Muscle of arm (tissue), 12 donors: ENCODE measurements around the gene ZNF587B. TPM values are rescaled to one million over a fixed set of nuclear protein-coding genes. Genes with fewer than 3 reads are reported as not detected.
"Not testable (repeated sequence)": the region's sequence is repeated elsewhere in the genome, so short reads cannot be mapped to it uniquely, and the experiment has no call there.

Experiments used
- DNase-seq: peaks from one replicate; pipeline ENCODE4 v3.0.0-alpha.2; 2013
- polyA plus RNA-seq, 12 donors: library from polyadenylated mRNA; unstranded; fragments of 120-200 nt; gene quantifications; one replicate each; pipeline ENCODE4 v1.2.1, GENCODE V29; 2013; ENCODE audit not compliant: insufficient read length in 12 of 12

The ZNF587B gene
- polyA plus RNA-seq, 12 donors: 3.5 to 11.1 (median 6.0) TPM; not detected in 2

- DNase-seq: no peak
These were observed 37.9 kb downstream of the ZNF587B start for GRCh38 chr19:57867868-57868492.

DNA sequence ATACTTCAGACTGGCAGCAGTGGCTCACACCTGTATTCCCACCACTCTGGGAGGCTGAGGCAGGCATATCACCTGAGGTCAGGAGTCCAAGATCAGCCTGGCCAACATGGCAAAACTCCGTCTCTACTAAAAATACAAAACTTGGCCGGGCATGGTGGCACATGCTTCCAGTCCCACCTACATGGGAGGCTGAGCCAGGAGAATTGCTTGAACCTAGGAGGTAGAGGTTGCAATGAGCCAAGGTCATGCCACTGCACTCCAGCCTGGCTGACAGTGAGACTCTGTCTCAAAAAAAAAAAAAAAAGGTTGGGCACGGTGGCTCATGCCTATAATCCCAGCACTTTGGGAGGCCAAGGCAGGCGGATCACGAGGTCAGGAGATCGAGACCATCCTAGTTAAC is 39.6 kb downstream of the ZNF587B start:
- DNase-seq: not testable (repeated sequence)

DNA sequence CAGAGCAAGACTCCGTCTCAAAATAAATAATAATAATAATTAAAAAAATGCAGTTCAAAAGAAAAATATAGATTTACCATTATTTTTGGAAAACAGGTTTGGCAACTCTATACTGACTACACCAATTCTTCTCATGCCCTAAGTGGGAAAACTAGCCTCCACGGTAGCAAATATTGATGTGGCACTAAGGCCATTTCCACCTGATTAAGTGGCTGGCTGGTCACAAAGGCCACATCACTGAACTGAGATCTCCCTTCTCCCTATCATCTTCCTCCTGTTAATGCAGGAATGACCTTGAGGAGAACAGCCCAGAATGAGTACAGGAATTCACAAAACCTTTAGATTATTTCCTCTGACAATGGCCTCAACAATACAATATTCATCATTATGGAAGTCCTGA is 40.1 kb downstream of the ZNF587B start:
- DNase-seq: no peak

DNA sequence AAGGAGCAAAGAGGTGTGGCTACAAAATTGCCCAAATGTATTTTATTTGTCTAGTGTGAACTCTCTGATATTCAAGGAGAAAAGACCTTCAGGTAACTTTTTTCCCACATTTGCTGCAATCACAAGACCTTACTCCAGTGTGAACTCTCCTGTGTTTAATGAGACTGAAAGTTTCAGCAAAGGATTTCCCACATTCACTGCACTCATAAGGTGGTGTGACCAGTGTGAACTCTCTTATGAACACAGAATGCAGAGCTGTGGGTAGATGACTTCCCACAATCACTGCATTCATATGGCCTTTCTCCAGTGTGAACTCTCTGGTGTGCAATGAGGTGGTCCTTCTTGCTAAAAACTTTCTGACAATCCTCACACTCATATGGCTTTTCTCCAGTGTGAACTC is 42.4 kb downstream of the ZNF587B start:
- no peak for DNase-seq

DNA sequence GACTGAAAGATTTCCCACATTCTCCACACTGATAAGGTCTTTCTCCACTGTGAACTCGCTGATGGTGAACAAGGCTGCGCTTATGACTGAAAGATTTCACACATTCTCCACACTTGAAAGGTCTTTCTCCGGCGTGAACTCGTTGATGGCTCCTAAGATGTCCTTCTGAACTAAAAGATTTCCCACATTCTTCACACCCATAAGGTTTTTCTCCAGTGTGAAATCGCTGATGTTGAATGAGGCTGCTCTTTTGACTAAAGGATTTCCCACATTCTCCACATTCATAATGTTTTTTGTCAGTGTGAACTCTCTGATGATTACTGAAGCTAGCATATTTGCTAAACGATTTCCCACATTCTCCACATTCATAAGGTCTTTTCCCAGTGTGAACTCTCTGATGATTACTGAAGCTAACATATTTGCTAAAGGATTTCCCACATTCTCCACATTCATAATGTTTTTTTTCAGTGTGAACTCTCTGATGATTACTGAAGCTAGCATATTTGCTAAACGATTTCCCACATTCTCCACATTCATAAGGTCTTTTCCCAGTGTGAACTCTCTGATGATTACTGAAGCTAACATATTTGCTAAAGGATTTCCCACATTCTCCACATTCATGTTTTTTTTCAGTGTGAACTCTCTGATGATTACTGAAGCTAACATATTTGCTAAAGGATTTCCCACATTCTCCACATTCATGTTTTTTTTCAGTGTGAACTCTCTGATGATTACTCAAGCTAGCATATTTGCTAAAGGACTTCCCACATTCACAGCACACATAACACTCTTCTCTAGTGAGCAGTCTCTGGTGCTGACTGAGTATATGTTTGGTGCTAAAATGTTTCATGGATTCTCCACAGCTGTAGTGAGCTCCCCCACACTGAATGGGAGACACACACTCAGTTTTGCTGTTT is 44.0 kb downstream of the ZNF587B start:
- not testable (repeated sequence) for DNase-seq

- DNase-seq: no peak
These were observed 55.9 kb downstream of the ZNF587B start for GRCh38 chr19:57886046-57886445.

DNA sequence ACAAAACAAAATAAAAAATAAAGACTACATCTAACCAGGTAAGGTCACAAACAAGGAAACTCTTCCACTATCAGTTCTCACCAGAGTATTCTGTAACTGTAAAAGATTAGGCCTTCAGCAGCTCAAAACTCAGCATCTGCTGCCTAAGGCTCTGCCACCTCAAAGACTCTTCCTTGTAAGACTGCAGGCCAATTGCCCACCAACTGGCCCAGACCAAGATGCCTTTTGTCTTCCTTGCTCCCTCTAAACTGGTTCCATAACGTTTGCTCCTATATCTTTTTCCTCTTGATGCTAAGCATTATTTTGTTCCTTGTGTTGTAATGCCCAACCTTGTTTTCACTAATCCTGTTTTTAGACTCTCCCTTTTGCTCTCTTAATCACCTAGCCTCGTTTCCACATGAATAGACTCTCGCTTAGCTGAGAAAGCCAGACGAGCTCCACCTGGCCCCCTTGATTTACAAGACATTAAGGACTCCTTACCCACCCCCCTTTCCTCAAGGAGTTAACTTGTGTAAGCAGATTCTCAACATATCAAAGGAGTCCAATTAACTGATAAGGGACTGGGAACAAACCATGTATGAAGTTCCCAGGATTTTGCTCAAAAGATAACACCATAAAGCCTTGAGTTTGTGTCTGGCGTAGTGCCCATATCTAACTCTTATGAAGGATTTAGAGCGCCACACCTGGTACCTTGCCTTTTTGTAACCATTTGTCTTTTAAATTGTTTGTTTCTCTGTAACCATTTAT is 57.3 kb downstream of the ZNF587B start:
- DNase-seq: no peak

DNA sequence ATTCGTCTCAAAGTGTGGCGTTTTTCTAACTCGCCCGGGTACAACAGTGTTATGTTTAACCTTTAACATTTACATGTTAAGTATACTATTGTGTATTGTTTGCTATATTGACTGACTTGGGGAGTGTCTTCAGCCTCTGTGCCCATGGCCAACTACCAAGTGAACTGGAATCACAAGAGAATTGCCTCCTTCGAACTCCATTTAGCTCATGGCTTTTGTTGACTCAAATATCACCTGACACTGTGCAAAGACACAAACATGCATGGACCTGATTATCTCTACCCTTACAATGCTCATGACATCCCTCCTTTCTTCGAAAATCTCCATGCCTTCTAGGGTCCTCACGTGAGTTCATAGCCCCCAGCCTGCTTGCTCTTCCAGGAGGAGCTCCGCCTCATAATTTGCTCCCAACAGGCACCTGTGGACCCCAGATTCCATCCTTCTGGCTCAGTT is 58.0 kb downstream of the ZNF587B start:
- no peak for DNase-seq

GRCh38 chr19:57888560-57889231 is 58.6 kb downstream of the ZNF587B start, which contains the start of gene ZNF814:
ZNF814 (minus strand) TSS chr19:57889037; CDS start chr19:57888802, 235 bp downstream.
- DNase-seq: peak; percentile 71

GRCh38 chr19:57890706-57891105 is 60.6 kb downstream of the ZNF587B start:
- not testable (repeated sequence) for DNase-seq

Other genes with a start within 250 kb of the ZNF587B start
- 1 to 10 TPM in 11 of 12 donors, not detected in 1; 3.3 to 8.8 (median 6.7) TPM for gene ZIK1, start 246.2 kb upstream of the ZNF587B start, polyA plus RNA-seq
- 1 to 10 TPM in 10 of 12 donors, not detected in 2; 3.0 to 4.4 (median 3.6) TPM for gene ZNF530, start 230.4 kb upstream of the ZNF587B start, polyA plus RNA-seq
- 10 to 100 TPM in 11 of 12 donors, not detected in 1; 12.1 to 21.8 (median 14.2) TPM for gene ZNF134, start 216.1 kb upstream of the ZNF587B start, polyA plus RNA-seq
- 10 to 100 TPM in 11 of 12 donors, not detected in 1; 12.0 to 28.5 (median 16.9) TPM for gene ZNF211, start 197.1 kb upstream of the ZNF587B start, polyA plus RNA-seq
- under 1 TPM in 1 of 12 donors, not detected in 11; 0.30 TPM for gene ZSCAN4, start 161.4 kb upstream of the ZNF587B start, polyA plus RNA-seq
- 1 to 10 TPM in 11 of 12 donors, not detected in 1; 4.7 to 9.6 (median 7.6) TPM for gene ZNF551, start 148.3 kb upstream of the ZNF587B start, polyA plus RNA-seq
- gene ZNF154, start 121.1 kb upstream of the ZNF587B start, polyA plus RNA-seq: 10 to 100 TPM in 9 of 12 donors, 1 to 10 TPM in 2, not detected in 1; 7.3 to 24.5 (median 12.6) TPM
- gene ZNF671, start 102.7 kb upstream of the ZNF587B start, polyA plus RNA-seq: 10 to 100 TPM in 4 of 12 donors, 1 to 10 TPM in 7, not detected in 1; 4.3 to 12.4 (median 9.3) TPM
- gene ZNF776, start 83.5 kb upstream of the ZNF587B start, polyA plus RNA-seq: 10 to 100 TPM in 10 of 12 donors, 1 to 10 TPM in 1, not detected in 1; 6.2 to 21.1 (median 16.1) TPM
- gene ZNF586, start 60.6 kb upstream of the ZNF587B start, polyA plus RNA-seq: 10 to 100 TPM in 10 of 12 donors, 1 to 10 TPM in 1, not detected in 1; 6.6 to 18.6 (median 12.9) TPM
- 10 to 100 TPM in 1 of 12 donors, 1 to 10 TPM in 9, not detected in 2; 2.1 to 12.9 (median 5.6) TPM for gene ZNF552, start 15.4 kb upstream of the ZNF587B start, polyA plus RNA-seq
- gene ZNF587, start 19.6 kb downstream of the ZNF587B start, polyA plus RNA-seq: 10 to 100 TPM in 11 of 12 donors, not detected in 1; 11.3 to 32.1 (median 19.0) TPM
- gene ZNF814, start 58.7 kb downstream of the ZNF587B start, polyA plus RNA-seq: 10 to 100 TPM in 11 of 12 donors, not detected in 1; 17.0 to 56.5 (median 27.9) TPM
- 10 to 100 TPM in 8 of 12 donors, 1 to 10 TPM in 3, not detected in 1; 3.6 to 27.5 (median 12.9) TPM for gene ZNF417, start 86.3 kb downstream of the ZNF587B start, polyA plus RNA-seq
- 10 to 100 TPM in 5 of 12 donors, 1 to 10 TPM in 6, not detected in 1; 6.8 to 18.9 (median 9.9) TPM for gene ZNF418, start 105.1 kb downstream of the ZNF587B start, polyA plus RNA-seq
- gene ZNF256, start 117.4 kb downstream of the ZNF587B start, polyA plus RNA-seq: 1 to 10 TPM in 10 of 12 donors, not detected in 2; 5.0 to 9.3 (median 6.8) TPM
- gene C19orf18, start 144.2 kb downstream of the ZNF587B start, polyA plus RNA-seq: 1 to 10 TPM in 7 of 12 donors, under 1 TPM in 3, not detected in 2; 0.48 to 3.7 (median 1.3) TPM
- 10 to 100 TPM in 11 of 12 donors, not detected in 1; 10.5 to 27.5 (median 13.2) TPM for gene ZNF606, start 172.5 kb downstream of the ZNF587B start, polyA plus RNA-seq
- 1 to 10 TPM in 2 of 12 donors, under 1 TPM in 8, not detected in 2; 0.43 to 2.0 (median 0.68) TPM for gene ZSCAN1, start 203.7 kb downstream of the ZNF587B start, polyA plus RNA-seq
- gene ZNF135, start 229.0 kb downstream of the ZNF587B start, polyA plus RNA-seq: 10 to 100 TPM in 11 of 12 donors, not detected in 1; 10.4 to 29.7 (median 14.2) TPM